HepG2 (cell line): Measurements from ENCODE around the gene CKB. TPM values are rescaled to one million over a fixed set of nuclear protein-coding genes. Genes with fewer than 3 reads are reported as not detected.

Experiments
- BRD4 ChIP-seq: sonication (generic); formaldehyde crosslinking; IDR thresholded peaks from 2 replicates; pipeline ENCODE4 v1.4.0; 2020; ENCODE audit warnings: missing genetic modification reagents
- HCFC1 ChIP-seq: fragments of 150-350 bp; IDR thresholded peaks from 2 replicates; pipeline ENCODE4 v1.6.1; 2014; ENCODE audit warnings: low read depth, low read length
- JARID2 ChIP-seq: sonication (generic); formaldehyde crosslinking; IDR thresholded peaks from 2 replicates; pipeline ENCODE4 v1.8.1; 2023; ENCODE audit warnings: missing genetic modification reagents, inconsistent platforms; ENCODE audit not compliant: insufficient replicate concordance
- LCORL ChIP-seq, 2 experiments: fragments of 450-650 bp in 1 of 2; sonication (generic) in 1 of 2; formaldehyde crosslinking in 1 of 2; IDR thresholded peaks; 2 replicates each; pipeline versions ENCODE4 v1.5.0 to v1.6.1; 2017 to 2020; ENCODE audit warnings: antibody characterized with exemption in 1 of 2, missing genetic modification reagents in 1 of 2
- PCBP1 ChIP-seq: fragments of 200-400 bp; formaldehyde crosslinking; IDR thresholded peaks from 2 replicates; pipeline ENCODE4 v1.6.1; 2017; ENCODE audit warnings: mild to moderate bottlenecking, low read depth, low read length, borderline replicate concordance
- SIN3A ChIP-seq: IDR thresholded peaks from 2 replicates; pipeline ENCODE4 v1.6.1; 2011; ENCODE audit warnings: low read depth, mild to moderate bottlenecking, control low read depth, low read length, borderline replicate concordance
- SMYD3 ChIP-seq: sonication (generic); formaldehyde crosslinking; IDR thresholded peaks from 2 replicates; pipeline ENCODE4 v1.8.1; 2023; ENCODE audit warnings: mild to moderate bottlenecking, missing genetic modification reagents
- ZNF558 ChIP-seq: sonication (generic); formaldehyde crosslinking; IDR thresholded peaks from 2 replicates; pipeline ENCODE4 v1.9.0; 2022; ENCODE audit warnings: mild to moderate bottlenecking, missing genetic modification reagents, borderline replicate concordance
- ZNF883 ChIP-seq: sonication (generic); formaldehyde crosslinking; IDR thresholded peaks from 2 replicates; pipeline ENCODE4 v1.5.1; 2020; ENCODE audit warnings: mild to moderate bottlenecking, missing genetic modification reagents; ENCODE audit errors: not compliant biosample characterization
- polyA plus RNA-seq, 8 experiments: library from polyadenylated mRNA; depleted of rRNA in 3 of 8; stranded (reverse) in 7 of 8; unstranded in 1 of 8; fragments of >200 nt; fragmentation: Illumina TruSeq in 4 of 8; extraction: Trizol in 4 of 8; gene quantifications; 2 replicates each; pipeline versions ENCODE4 v1.2.1 to v1.2.3, GENCODE V29; 2011 to 2016; ENCODE audit warnings: low read depth in 4 of 8, missing spikeins in 1 of 8, mixed read lengths in 1 of 8; ENCODE audit not compliant: insufficient read depth in 1 of 8
- total RNA-seq, 5 experiments: library from RNA; depleted of rRNA; stranded (reverse); fragments of >200 nt; fragmentation: Illumina TruSeq; extraction: Trizol; gene quantifications; 2 replicates each; pipeline ENCODE4 v1.2.3, GENCODE V29; 2016; ENCODE audit warnings: low read depth in 1 of 5
- TF ChIP-seq, protein P1 (sequence below): IDR thresholded peaks from 2 replicates; pipeline ENCODE4 v1.6.1; 2016; ENCODE audit warnings: missing biosample characterization, missing genetic modification reagents, low read depth
- TF ChIP-seq, protein P2 (sequence below): fragments of 450-650 bp; IDR thresholded peaks from 2 replicates; pipeline ENCODE4 v1.6.1; 2017

Gene CKB
- total and polyA plus RNA-seq, 2 of the 13 experiments (the other 11 are each of a cell fraction or from before 2014, with no cell fraction given): 82.3 to 217 TPM

DNA sequence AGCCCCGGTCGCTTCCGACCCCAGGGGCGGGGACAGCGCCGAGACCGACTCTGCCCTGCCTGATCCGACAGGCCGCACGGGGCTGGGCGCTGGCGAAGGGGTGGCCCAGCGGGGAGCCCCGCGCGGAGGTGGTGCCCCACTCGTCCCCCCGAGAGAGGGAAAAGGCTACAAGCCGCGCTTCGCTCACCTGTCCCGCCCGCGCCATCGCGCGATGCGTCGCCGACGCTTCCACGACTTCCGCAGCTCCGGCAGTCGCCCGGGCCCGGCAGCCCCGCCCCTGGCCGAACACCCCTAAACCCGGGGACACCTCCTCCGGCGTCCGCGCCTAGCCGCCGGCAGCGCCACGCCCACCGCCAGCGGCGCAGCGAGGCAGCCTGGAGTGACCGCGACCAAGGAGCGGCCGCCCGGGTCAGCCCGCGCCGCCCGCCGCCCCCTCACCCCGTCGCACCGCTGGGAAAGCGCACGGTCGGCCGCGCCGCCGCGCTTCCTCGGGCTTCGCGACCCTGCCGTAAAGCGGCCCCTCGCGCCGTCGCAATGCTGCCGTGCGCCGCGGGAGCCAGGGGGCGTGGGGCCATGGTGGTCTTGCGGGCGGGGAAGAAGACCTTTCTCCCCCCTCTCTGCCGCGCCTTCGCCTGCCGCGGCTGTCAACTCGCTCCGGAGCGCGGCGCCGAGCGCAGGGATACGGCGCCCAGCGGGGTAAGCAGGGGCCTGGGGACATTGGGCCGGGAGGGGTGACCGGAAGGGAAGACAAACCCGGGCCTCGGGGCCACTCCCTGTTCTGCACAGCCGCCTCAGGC is 40.0 kb upstream of the CKB start, which contains the start of the genes BAG5 and COA8 (continued):
- TF ChIP-seq, protein P1, sequence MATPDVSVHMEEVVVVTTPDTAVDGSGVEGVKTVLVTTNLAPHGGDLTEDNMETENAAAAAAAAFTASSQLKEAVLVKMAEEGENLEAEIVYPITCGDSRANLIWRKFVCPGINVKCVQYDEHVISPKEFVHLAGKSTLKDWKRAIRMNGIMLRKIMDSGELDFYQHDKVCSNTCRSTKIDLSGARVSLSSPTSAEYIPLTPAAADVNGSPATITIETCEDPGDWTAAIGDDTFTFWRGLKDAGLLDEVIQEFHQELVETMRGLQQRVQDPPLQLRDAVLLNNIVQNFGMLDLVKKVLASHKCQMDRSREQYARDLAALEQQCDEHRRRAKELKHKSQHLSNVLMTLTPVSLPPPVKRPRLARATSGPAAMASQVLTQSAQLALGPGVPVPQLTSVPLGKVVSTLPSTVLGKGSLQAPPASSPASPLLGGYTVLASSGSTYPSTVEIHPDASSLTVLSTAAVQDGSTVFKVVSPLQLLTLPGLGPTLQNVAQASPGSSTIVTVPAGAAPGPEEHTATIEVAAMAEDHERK (CRISPR knock-in tag): peak; percentile 38; the same call in 1 of the 2 replicates
- TF ChIP-seq ZNF883 (CRISPR knock-in tag): peak; percentile 85
- TF ChIP-seq BRD4: 0 out of 2 replicates have a peak, but pooled peaks have one; percentile 30
- TF ChIP-seq, protein P2, sequence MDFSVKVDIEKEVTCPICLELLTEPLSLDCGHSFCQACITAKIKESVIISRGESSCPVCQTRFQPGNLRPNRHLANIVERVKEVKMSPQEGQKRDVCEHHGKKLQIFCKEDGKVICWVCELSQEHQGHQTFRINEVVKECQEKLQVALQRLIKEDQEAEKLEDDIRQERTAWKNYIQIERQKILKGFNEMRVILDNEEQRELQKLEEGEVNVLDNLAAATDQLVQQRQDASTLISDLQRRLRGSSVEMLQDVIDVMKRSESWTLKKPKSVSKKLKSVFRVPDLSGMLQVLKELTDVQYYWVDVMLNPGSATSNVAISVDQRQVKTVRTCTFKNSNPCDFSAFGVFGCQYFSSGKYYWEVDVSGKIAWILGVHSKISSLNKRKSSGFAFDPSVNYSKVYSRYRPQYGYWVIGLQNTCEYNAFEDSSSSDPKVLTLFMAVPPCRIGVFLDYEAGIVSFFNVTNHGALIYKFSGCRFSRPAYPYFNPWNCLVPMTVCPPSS: no peak
- no peak for TF ChIP-seq SMYD3 (CRISPR knock-in tag)
- TF ChIP-seq JARID2 (CRISPR knock-in tag): no peak
- TF ChIP-seq HCFC1: peak; percentile 65; the same call in 1 of the 2 replicates
- TF ChIP-seq LCORL (IDR thresholded peaks at IDR 0.05): no peak
- TF ChIP-seq LCORL (CRISPR knock-in tag; IDR thresholded peaks at IDR 0.05): no peak
- peak; percentile 66; the same call in 1 of the 2 replicates for TF ChIP-seq ZNF558
- peak; percentile 45; the same call in 1 of the 2 replicates for TF ChIP-seq SIN3A
- TF ChIP-seq PCBP1: 0 out of 2 replicates have a peak, but pooled peaks have one; percentile 9
- TF ChIP-seq, all 625 proteins: peak for 183
